ENCODE measurements around the gene SLC16A13. TPM values are rescaled to one million over a fixed set of nuclear protein-coding genes. Genes with fewer than 3 reads are reported as not detected.

The SLC16A13 gene
- total and polyA plus RNA-seq, 10 of the 15 experiments (the other 5 are each of a cell fraction or from before 2014, with no cell fraction given) = 0.34 to 12.1 (median 3.3) TPM

DNA sequence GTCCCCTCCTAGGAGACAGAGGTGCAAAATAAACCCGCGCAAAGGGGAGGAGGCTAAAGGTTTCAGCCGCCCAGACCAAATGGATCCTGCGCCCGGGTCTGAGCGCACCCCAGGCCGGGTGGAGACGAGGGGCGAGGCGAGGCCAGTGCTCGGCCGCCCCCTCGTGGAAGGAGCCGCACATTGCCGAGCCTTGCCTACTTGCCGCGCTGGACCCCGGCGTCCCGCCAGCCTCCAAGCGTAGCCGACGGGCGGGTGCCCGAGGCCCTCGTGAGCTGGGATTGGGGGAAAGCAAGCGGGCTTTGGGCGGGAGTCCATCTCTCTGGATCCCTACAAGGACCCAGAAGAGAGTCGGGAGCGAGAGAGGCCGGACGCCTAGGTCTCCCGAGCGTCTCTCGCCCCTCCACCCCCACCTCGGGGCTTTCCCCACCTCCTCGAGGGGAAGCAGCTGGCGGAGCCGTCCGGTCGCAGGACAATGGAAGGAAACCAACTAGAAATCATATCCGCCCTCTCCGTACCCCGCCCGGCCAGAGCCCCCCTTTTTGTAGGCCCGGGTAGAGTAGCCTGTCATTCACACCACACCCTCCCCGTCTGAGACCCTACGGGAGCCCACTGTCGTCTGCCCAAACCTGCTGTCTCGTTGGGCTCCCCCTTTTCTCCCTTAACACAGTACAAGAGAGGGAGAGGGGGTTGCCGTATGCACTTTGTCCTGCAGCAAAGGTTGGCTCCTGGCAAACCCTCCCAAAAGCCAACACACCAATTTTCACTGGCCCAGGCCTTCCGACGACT lies 13.6 kb upstream of the SLC16A13 start:
- RAD21 ChIA-PET (ENCODE audit: unreplicated experiment) = interaction anchor here (0.8 to 4.0 kb wide), 12 partner anchors 10 to 179 kb away, joined by 3 to 39 read pairs (median 10); partner anchors contain the start of genes RNASEK, SLC16A11 and SLC16A13
- SMC1A ChIA-PET (ENCODE audit: uncharacterized antibody, unreplicated experiment) = interaction anchor here (0.8 to 2.8 kb wide), 16 partner anchors 11 to 362 kb away, joined by 3 to 22 read pairs (median 6); partner anchors contain the start of genes RNASEK and SLC16A13
- no peak for DNase-seq (ENCODE audit: low read depth, low spot score)
- intact Hi-C loops (cut with micrococcal nuclease; ENCODE audit: unreplicated experiment) (loop anchor here (1.0 kb wide), 1 partner anchor 109 kb away; no protein-coding TSS in a partner anchor), in situ Hi-C loops (cut with MboI) (no loop called here)
- peak; percentile 96 for FAIRE-seq
- H3K4me2 ChIP-seq (ENCODE audit: control insufficient read depth, insufficient read depth) = peak overlapping the region; percentile 58
- H2AFZ ChIP-seq (ENCODE audit: control insufficient read depth, low read depth, low read length) = peak overlapping the region; percentile 92
- H3K4me1 ChIP-seq (ENCODE audit: control insufficient read depth, insufficient read depth, low read length) = peaks cover 25% of the 10 kb centered on the region
- POLR2A ChIA-PET = interaction anchor here (0.9 to 5.4 kb wide), 6 partner anchors 9 to 230 kb away, joined by 3 to 39 read pairs (median 4); partner anchors contain the start of genes ELP5, RNASEK and SLC16A13
- H4K20me1 ChIP-seq (ENCODE audit: control insufficient read depth, insufficient read depth) = no peaks in the 10 kb centered on the region
- peak overlapping the region; percentile 40; the same call in 1 of the 2 replicates for H3K4me3 ChIP-seq
- CTCF ChIA-PET = interaction anchor here (0.5 to 8.8 kb wide), 27 partner anchors 9 to 549 kb away, joined by 3 to 167 read pairs (median 5); partner anchors contain the start of genes RNASEK, SLC16A11 and SLC16A13
- BruUV-seq (replicated peaks) = no TSS peak
- ATAC-seq = peak; percentile 86
- peak overlapping the region; percentile 18; the same call in 1 of the 2 replicates for H3K27ac ChIP-seq (ENCODE audit: control insufficient read depth, insufficient read depth)
- no peaks in the 10 kb centered on the region for H3K79me2 ChIP-seq (ENCODE audit: control insufficient read depth, insufficient read depth, low read length)
- no peaks in the 10 kb centered on the region for H3K9me3 ChIP-seq (replicated peaks; ENCODE audit: control insufficient read depth, insufficient read depth, low read length)
- peaks cover 0 to under 1% of the 10 kb centered on the region in 2 experiments; a peak in 1 of 4 replicates for H3K36me3 ChIP-seq (ENCODE audit: control insufficient read depth in 2 of 2, insufficient read depth in 2 of 2, low read length in 1 of 2)
- H3K27me3 ChIP-seq (replicated peaks in 1 of 2; ENCODE audit: control insufficient read depth in 2 of 2, insufficient read depth in 2 of 2, low read length in 1 of 2) = no peaks in the 10 kb centered on the region
- WGBS (ENCODE audit: insufficient coverage, insufficient replicate concordance, low lambda C conversion rate, missing lambda C conversion rate) = 5% methylated on average over 46 of the region's 53 CpGs
- peak overlapping the region; percentile 17; the same call in 1 of the 2 replicates for H3K9ac ChIP-seq (ENCODE audit: control insufficient read depth, insufficient read depth, low read length)
- TF ChIP-seq ZBED1 (IDR thresholded peaks at IDR 0.05; ENCODE audit: borderline replicate concordance) (no peak), RB1 (IDR thresholded peaks at IDR 0.05; ENCODE audit: borderline replicate concordance) (peak; percentile 89; the same call in 1 of the 2 replicates), RELA (IDR thresholded peaks at IDR 0.05; ENCODE audit: borderline replicate concordance, partially characterized antibody) (peak; percentile 63), NR2C2 (IDR thresholded peaks at IDR 0.05; ENCODE audit: borderline replicate concordance, control insufficient read depth, insufficient read length, low read depth) (no peak), POU2F2 (IDR thresholded peaks at IDR 0.05; ENCODE audit: borderline replicate concordance, low read depth, low read length) (peak; percentile 59; the same call in 1 of the 3 replicates), IKZF1 (conservative IDR thresholded peaks at IDR 0.05) (peak; percentile 97), MEF2A (IDR thresholded peaks at IDR 0.05; ENCODE audit: insufficient read depth, low read depth, low read length) (no peak), SPI1 (IDR thresholded peaks at IDR 0.05; ENCODE audit: borderline replicate concordance, insufficient read depth, low read depth, low read length) (no peak)
- TF ChIP-seq, protein P1, sequence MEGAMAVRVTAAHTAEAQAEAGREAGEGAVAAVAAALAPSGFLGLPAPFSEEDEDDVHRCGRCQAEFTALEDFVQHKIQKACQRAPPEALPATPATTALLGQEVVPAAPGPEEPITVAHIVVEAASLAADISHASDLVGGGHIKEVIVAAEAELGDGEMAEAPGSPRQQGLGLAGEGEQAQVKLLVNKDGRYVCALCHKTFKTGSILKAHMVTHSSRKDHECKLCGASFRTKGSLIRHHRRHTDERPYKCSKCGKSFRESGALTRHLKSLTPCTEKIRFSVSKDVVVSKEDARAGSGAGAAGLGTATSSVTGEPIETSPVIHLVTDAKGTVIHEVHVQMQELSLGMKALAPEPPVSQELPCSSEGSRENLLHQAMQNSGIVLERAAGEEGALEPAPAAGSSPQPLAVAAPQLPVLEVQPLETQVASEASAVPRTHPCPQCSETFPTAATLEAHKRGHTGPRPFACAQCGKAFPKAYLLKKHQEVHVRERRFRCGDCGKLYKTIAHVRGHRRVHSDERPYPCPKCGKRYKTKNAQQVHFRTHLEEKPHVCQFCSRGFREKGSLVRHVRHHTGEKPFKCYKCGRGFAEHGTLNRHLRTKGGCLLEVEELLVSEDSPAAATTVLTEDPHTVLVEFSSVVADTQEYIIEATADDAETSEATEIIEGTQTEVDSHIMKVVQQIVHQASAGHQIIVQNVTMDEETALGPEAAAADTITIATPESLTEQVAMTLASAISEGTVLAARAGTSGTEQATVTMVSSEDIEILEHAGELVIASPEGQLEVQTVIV (IDR thresholded peaks at IDR 0.05; ENCODE audit: borderline replicate concordance, partially characterized antibody) = no peak
- TF ChIP-seq, protein P2, sequence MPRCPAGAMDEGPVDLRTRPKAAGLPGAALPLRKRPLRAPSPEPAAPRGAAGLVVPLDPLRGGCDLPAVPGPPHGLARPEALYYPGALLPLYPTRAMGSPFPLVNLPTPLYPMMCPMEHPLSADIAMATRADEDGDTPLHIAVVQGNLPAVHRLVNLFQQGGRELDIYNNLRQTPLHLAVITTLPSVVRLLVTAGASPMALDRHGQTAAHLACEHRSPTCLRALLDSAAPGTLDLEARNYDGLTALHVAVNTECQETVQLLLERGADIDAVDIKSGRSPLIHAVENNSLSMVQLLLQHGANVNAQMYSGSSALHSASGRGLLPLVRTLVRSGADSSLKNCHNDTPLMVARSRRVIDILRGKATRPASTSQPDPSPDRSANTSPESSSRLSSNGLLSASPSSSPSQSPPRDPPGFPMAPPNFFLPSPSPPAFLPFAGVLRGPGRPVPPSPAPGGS (IDR thresholded peaks at IDR 0.05; ENCODE audit: borderline replicate concordance, insufficient read depth, low read depth, low read length, poor library complexity, severe bottlenecking) = peak; percentile 28
- TF ChIP-seq, protein P3, sequence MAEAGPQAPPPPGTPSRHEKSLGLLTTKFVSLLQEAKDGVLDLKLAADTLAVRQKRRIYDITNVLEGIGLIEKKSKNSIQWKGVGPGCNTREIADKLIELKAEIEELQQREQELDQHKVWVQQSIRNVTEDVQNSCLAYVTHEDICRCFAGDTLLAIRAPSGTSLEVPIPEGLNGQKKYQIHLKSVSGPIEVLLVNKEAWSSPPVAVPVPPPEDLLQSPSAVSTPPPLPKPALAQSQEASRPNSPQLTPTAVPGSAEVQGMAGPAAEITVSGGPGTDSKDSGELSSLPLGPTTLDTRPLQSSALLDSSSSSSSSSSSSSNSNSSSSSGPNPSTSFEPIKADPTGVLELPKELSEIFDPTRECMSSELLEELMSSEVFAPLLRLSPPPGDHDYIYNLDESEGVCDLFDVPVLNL (IDR thresholded peaks at IDR 0.05; ENCODE audit: low read depth, low read length) = peak; percentile 17; the same call in 1 of the 2 replicates
- TF ChIP-seq, protein P4, sequence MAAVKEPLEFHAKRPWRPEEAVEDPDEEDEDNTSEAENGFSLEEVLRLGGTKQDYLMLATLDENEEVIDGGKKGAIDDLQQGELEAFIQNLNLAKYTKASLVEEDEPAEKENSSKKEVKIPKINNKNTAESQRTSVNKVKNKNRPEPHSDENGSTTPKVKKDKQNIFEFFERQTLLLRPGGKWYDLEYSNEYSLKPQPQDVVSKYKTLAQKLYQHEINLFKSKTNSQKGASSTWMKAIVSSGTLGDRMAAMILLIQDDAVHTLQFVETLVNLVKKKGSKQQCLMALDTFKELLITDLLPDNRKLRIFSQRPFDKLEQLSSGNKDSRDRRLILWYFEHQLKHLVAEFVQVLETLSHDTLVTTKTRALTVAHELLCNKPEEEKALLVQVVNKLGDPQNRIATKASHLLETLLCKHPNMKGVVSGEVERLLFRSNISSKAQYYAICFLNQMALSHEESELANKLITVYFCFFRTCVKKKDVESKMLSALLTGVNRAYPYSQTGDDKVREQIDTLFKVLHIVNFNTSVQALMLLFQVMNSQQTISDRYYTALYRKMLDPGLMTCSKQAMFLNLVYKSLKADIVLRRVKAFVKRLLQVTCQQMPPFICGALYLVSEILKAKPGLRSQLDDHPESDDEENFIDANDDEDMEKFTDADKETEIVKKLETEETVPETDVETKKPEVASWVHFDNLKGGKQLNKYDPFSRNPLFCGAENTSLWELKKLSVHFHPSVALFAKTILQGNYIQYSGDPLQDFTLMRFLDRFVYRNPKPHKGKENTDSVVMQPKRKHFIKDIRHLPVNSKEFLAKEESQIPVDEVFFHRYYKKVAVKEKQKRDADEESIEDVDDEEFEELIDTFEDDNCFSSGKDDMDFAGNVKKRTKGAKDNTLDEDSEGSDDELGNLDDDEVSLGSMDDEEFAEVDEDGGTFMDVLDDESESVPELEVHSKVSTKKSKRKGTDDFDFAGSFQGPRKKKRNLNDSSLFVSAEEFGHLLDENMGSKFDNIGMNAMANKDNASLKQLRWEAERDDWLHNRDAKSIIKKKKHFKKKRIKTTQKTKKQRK (IDR thresholded peaks at IDR 0.05; ENCODE audit: low read depth, low read length) = no peak

Data from GM12878 (cell line).